WTC11 (cell line): ENCODE measurements around the gene ZNF532.

Experiments used
- ATF2 ChIP-seq: sonication (generic); formaldehyde crosslinking; IDR thresholded peaks from 2 replicates; pipeline ENCODE4 v1.8.1; 2022; ENCODE audit warnings: low read depth, missing genetic modification reagents, borderline replicate concordance
- CREB1 ChIP-seq: sonication (generic); formaldehyde crosslinking; IDR thresholded peaks from 2 replicates; pipeline ENCODE4 v1.8.0; 2023; ENCODE audit warnings: mild to moderate bottlenecking, missing genetic modification reagents
- CREM ChIP-seq: sonication (generic); formaldehyde crosslinking; IDR thresholded peaks from 2 replicates; pipeline ENCODE4 v1.8.1; 2022; ENCODE audit warnings: mild to moderate bottlenecking, missing genetic modification reagents, moderate library complexity
- E2F4 ChIP-seq: sonication (generic); formaldehyde crosslinking; IDR thresholded peaks from 2 replicates; pipeline ENCODE4 v1.8.1; 2022; ENCODE audit warnings: low read depth, mild to moderate bottlenecking, moderate library complexity, missing genetic modification reagents, borderline replicate concordance
- ETV6 ChIP-seq: sonication (generic); formaldehyde crosslinking; IDR thresholded peaks from 2 replicates; pipeline ENCODE4 v1.8.1; 2022; ENCODE audit warnings: mild to moderate bottlenecking, missing genetic modification reagents
- NR1H2 ChIP-seq: sonication (generic); formaldehyde crosslinking; IDR thresholded peaks from 2 replicates; pipeline ENCODE4 v1.9.0; 2021; ENCODE audit warnings: mild to moderate bottlenecking, moderate library complexity, missing genetic modification reagents
- NR3C1 ChIP-seq: sonication (generic); formaldehyde crosslinking; conservative IDR thresholded peaks from 2 replicates; pipeline ENCODE4 v1.8.1; 2023; ENCODE audit warnings: low read depth, mild to moderate bottlenecking, missing genetic modification reagents
- PRRX2 ChIP-seq: fragments of 250-450 bp; sonication (Bioruptor Pico); IDR thresholded peaks from 2 replicates; pipeline ENCODE4 v1.8.0; 2021; ENCODE audit warnings: mild to moderate bottlenecking
- ZNF263 ChIP-seq: sonication (generic); formaldehyde crosslinking; IDR thresholded peaks from 2 replicates; pipeline ENCODE4 v1.8.1; 2022; ENCODE audit warnings: low read depth, mild to moderate bottlenecking, moderate library complexity, missing genetic modification reagents
- ZNF416 ChIP-seq: fragments of 250-450 bp; sonication (Bioruptor Pico); IDR thresholded peaks from 2 replicates; pipeline ENCODE4 v1.9.0; 2021; ENCODE audit warnings: mild to moderate bottlenecking, inconsistent platforms
- ZNF425 ChIP-seq: fragments of 250-450 bp; sonication (Bioruptor Pico); conservative IDR thresholded peaks from 2 replicates; pipeline ENCODE4 v1.9.0; 2021; ENCODE audit warnings: mild to moderate bottlenecking
- TF ChIP-seq, protein P1 (sequence below): fragments of 200-600 bp; IDR thresholded peaks from 2 replicates; pipeline ENCODE4 v1.8.0; 2022; ENCODE audit warnings: antibody characterized with exemption
- TF ChIP-seq, protein P2 (sequence below): sonication (generic); formaldehyde crosslinking; conservative IDR thresholded peaks from 2 replicates; pipeline ENCODE4 v1.8.1; 2022; ENCODE audit warnings: mild to moderate bottlenecking, missing genetic modification reagents

- TF ChIP-seq, protein P1, sequence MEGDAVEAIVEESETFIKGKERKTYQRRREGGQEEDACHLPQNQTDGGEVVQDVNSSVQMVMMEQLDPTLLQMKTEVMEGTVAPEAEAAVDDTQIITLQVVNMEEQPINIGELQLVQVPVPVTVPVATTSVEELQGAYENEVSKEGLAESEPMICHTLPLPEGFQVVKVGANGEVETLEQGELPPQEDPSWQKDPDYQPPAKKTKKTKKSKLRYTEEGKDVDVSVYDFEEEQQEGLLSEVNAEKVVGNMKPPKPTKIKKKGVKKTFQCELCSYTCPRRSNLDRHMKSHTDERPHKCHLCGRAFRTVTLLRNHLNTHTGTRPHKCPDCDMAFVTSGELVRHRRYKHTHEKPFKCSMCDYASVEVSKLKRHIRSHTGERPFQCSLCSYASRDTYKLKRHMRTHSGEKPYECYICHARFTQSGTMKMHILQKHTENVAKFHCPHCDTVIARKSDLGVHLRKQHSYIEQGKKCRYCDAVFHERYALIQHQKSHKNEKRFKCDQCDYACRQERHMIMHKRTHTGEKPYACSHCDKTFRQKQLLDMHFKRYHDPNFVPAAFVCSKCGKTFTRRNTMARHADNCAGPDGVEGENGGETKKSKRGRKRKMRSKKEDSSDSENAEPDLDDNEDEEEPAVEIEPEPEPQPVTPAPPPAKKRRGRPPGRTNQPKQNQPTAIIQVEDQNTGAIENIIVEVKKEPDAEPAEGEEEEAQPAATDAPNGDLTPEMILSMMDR, result no peak
- TF ChIP-seq NR1H2 (CRISPR knock-in tag), result no peak
- no peak for TF ChIP-seq CREM (CRISPR knock-in tag)
- no peak for TF ChIP-seq NR3C1 (CRISPR knock-in tag)
- no peak for TF ChIP-seq ZNF416 (CRISPR knock-in tag)
- TF ChIP-seq, protein P2, sequence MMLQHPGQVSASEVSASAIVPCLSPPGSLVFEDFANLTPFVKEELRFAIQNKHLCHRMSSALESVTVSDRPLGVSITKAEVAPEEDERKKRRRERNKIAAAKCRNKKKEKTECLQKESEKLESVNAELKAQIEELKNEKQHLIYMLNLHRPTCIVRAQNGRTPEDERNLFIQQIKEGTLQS, result no peak
- TF ChIP-seq E2F4, result no peak
- TF ChIP-seq ETV6 (CRISPR knock-in tag), result no peak
- no peak for TF ChIP-seq ZNF425
- TF ChIP-seq CREB1 (CRISPR knock-in tag), result no peak
- TF ChIP-seq PRRX2 (CRISPR knock-in tag), result no peak
- no peak for TF ChIP-seq ZNF263
- no peak for TF ChIP-seq ATF2 (CRISPR knock-in tag)
Measured at GRCh38 chr18:59035591-59035990, 170.9 kb downstream of the ZNF532 start.
